ENCODE results near the gene SEC14L1.

- TF ChIP-seq EP300 (IDR thresholded peaks at IDR 0.05) (no peak), CTCF (IDR thresholded peaks at IDR 0.05) (no peak)
These were observed 35.1 kb upstream of the SEC14L1 start for GRCh38 chr17:77105706-77106105.
